NCI-H1417 (cell line): Measurements from ENCODE around the gene RNF145.
A peak's percentile ranks its signal among the peaks of the same experiment; 100 is the strongest.
"Not testable (repeated sequence)": the region's sequence is repeated elsewhere in the genome, so short reads cannot be mapped to it uniquely, and the experiment has no call there.

Experiments used
- DNase-seq, 3 experiments: peaks; one replicate each; lab custom pipeline; 2025; lab: John Stamatoyannopoulos, UW

RNF145 gene

GRCh38 chr5:159156426-159157238, 52.7 kb downstream of the RNF145 start:
- DNase-seq: peak; percentile 11 to 78 (median 70)

GRCh38 chr5:159155960-159156359, 53.4 kb downstream of the RNF145 start:
- DNase-seq: no peak

- no peak for DNase-seq
Measured at GRCh38 chr5:159152876-159153275, 56.5 kb downstream of the RNF145 start.

- no peak for DNase-seq
Measured at GRCh38 chr5:159149085-159149484, 60.3 kb downstream of the RNF145 start.

- DNase-seq: no peak
Measured at GRCh38 chr5:159147976-159148375, 61.4 kb downstream of the RNF145 start.

- DNase-seq: no peak
Measured at GRCh38 chr5:159146839-159147238, 62.5 kb downstream of the RNF145 start.

GRCh38 chr5:159145160-159145559, 64.2 kb downstream of the RNF145 start:
- DNase-seq: not testable (repeated sequence)

- no peak for DNase-seq
Measured at GRCh38 chr5:159139802-159140201, 69.6 kb downstream of the RNF145 start.

GRCh38 chr5:159135896-159136531, 73.3 kb downstream of the RNF145 start:
- no peak for DNase-seq

- peak in 2 of 3 experiments; percentile 54 to 69 for DNase-seq
Measured at GRCh38 chr5:159133041-159133741, 76.2 kb downstream of the RNF145 start.

GRCh38 chr5:159132429-159133040, 76.8 kb downstream of the RNF145 start:
- DNase-seq: no peak

GRCh38 chr5:159131951-159132350, 77.4 kb downstream of the RNF145 start:
- no peak for DNase-seq

GRCh38 chr5:159130871-159131270, 78.5 kb downstream of the RNF145 start:
- DNase-seq: no peak

GRCh38 chr5:159128070-159128541, 81.2 kb downstream of the RNF145 start:
- DNase-seq: no peak

- no peak for DNase-seq
Measured at GRCh38 chr5:159123700-159124099, 85.7 kb downstream of the RNF145 start.

GRCh38 chr5:159123189-159123588, 86.2 kb downstream of the RNF145 start:
- no peak for DNase-seq

- no peak for DNase-seq
Measured at GRCh38 chr5:159121061-159121460, 88.3 kb downstream of the RNF145 start.

- DNase-seq: no peak
Measured at GRCh38 chr5:159120446-159120845, 88.9 kb downstream of the RNF145 start.

GRCh38 chr5:159119842-159120241, 89.5 kb downstream of the RNF145 start:
- not testable (repeated sequence) for DNase-seq

- not testable (repeated sequence) for DNase-seq
Measured at GRCh38 chr5:159118958-159119659, 90.2 kb downstream of the RNF145 start.

- no peak for DNase-seq
Measured at GRCh38 chr5:159113405-159113804, 95.9 kb downstream of the RNF145 start.

GRCh38 chr5:159112436-159112835, 96.9 kb downstream of the RNF145 start:
- no peak for DNase-seq
